ENCODE results near the gene ENDOV. TPM values are rescaled to one million over a fixed set of nuclear protein-coding genes. Genes with fewer than 3 reads are reported as not detected.
A peak's percentile ranks its signal among the peaks of the same experiment; 100 is the strongest.

Gene ENDOV
- total and polyA plus RNA-seq, 2 of the 13 experiments (the other 11 are each of a cell fraction or from before 2014, with no cell fraction given) = 15.1 to 17.1 TPM

GRCh38 chr17:80414803-80415625, at the start of gene ENDOV (continued):
- TF ChIP-seq PLSCR1 (CRISPR knock-in tag; IDR thresholded peaks at IDR 0.05; ENCODE audit: borderline replicate concordance) = no peak
- peak; percentile 64; the same call in 1 of the 2 replicates for TF ChIP-seq CBX5 (CRISPR knock-in tag; IDR thresholded peaks at IDR 0.05; ENCODE audit: borderline replicate concordance)
- peak; percentile 5; the same call in 1 of the 2 replicates for TF ChIP-seq KLF13 (CRISPR knock-in tag; IDR thresholded peaks at IDR 0.05)
- TF ChIP-seq TEAD3 (CRISPR knock-in tag; optimal IDR thresholded peaks at IDR 0.05; ENCODE audit: borderline replicate concordance) = peak; percentile 54
- no peak; the same call in 1 of the 2 replicates for TF ChIP-seq AHR (CRISPR knock-in tag; IDR thresholded peaks at IDR 0.05)
- TF ChIP-seq DNMT1 (CRISPR knock-in tag; IDR thresholded peaks at IDR 0.05) = no peak
- TF ChIP-seq NR2C2 (CRISPR knock-in tag; IDR thresholded peaks at IDR 0.05; ENCODE audit: borderline replicate concordance) = peak; percentile 88
- TF ChIP-seq ZNF552 (CRISPR knock-in tag; IDR thresholded peaks at IDR 0.05; ENCODE audit: borderline replicate concordance) = peak; percentile 77; the same call in 1 of the 2 replicates
- no peak for TF ChIP-seq CENPX (CRISPR knock-in tag; IDR thresholded peaks at IDR 0.05)
- no peak; the same call in none of the 2 replicates for TF ChIP-seq ZNF614 (CRISPR knock-in tag; IDR thresholded peaks at IDR 0.05; ENCODE audit: borderline replicate concordance)
- no peak; the same call in 1 of the 2 replicates for TF ChIP-seq MIXL1 (CRISPR knock-in tag; IDR thresholded peaks at IDR 0.05)
- peak; percentile 46; the same call in 1 of the 2 replicates for TF ChIP-seq THRA (CRISPR knock-in tag; IDR thresholded peaks at IDR 0.05; ENCODE audit: borderline replicate concordance)
- peak; percentile 32; the same call in 1 of the 2 replicates for TF ChIP-seq ZBTB44 (CRISPR knock-in tag; IDR thresholded peaks at IDR 0.05)
- TF ChIP-seq CREB1 (IDR thresholded peaks at IDR 0.05) = peak; percentile 97
- peak; percentile 99 for TF ChIP-seq CREB1 (CRISPR knock-in tag; IDR thresholded peaks at IDR 0.05)
- TF ChIP-seq ZNF232 (CRISPR knock-in tag; IDR thresholded peaks at IDR 0.05; ENCODE audit: borderline replicate concordance) = 0 out of 2 replicates have a peak, but pooled peaks have one; percentile 59
- peak; percentile 81; the same call in 1 of the 2 replicates for TF ChIP-seq ZNF329 (CRISPR knock-in tag; IDR thresholded peaks at IDR 0.05; ENCODE audit: low read depth)
- TF ChIP-seq ZNF251 (CRISPR knock-in tag; IDR thresholded peaks at IDR 0.05) = 0 out of 2 replicates have a peak, but pooled peaks have one; percentile 64
- peak; percentile 68; the same call in 1 of the 2 replicates for TF ChIP-seq CENPBD1 (CRISPR knock-in tag; IDR thresholded peaks at IDR 0.05; ENCODE audit: borderline replicate concordance, low read depth)
- peak; percentile 67; the same call in 1 of the 2 replicates for TF ChIP-seq SATB2 (CRISPR knock-in tag; IDR thresholded peaks at IDR 0.05)
- TF ChIP-seq NBN (conservative IDR thresholded peaks at IDR 0.05) = no peak
- 0 out of 2 replicates have a peak, but pooled peaks have one; percentile 6 for TF ChIP-seq MTA1 (CRISPR knock-in tag; IDR thresholded peaks at IDR 0.05; ENCODE audit: borderline replicate concordance)
- peak; percentile 48; the same call in 1 of the 2 replicates for TF ChIP-seq E2F5 (CRISPR knock-in tag; conservative IDR thresholded peaks at IDR 0.05)
